T-helper 17 cell (primary cell): ENCODE measurements around the gene PET100. TPM values are rescaled to one million over a fixed set of nuclear protein-coding genes. Genes with fewer than 3 reads are reported as not detected.
"Not testable (repeated sequence)": the region's sequence is repeated elsewhere in the genome, so short reads cannot be mapped to it uniquely, and the experiment has no call there.

Experiments used
- ATAC-seq: fragments of 150-1000 bp; cut with Tn5 transposase; 2 replicates; pipeline ENCODE4 v1.10.0; 2021; ENCODE audit warnings: mild to moderate bottlenecking, moderate library complexity
- DNase-seq, 3 donors: peaks; one replicate each; pipeline versions ENCODE4 v3.0.0 to v3.0.0-alpha.2; 2020 to 2021
- H3K9me3 ChIP-seq: one replicate; pipeline ENCODE4 v1.7.0; 2013; ENCODE audit warnings: low read length, mild to moderate bottlenecking; ENCODE audit not compliant: control insufficient read depth, poor library complexity, severe bottlenecking
- H3K27ac Mint-ChIP-seq: one replicate; pipeline ENCODE4 v1.8.0; 2022; ENCODE audit warnings: mild to moderate bottlenecking, moderate library complexity, mixed read lengths
- H3K27me3 Mint-ChIP-seq: one replicate; pipeline ENCODE4 v1.8.0; 2022; ENCODE audit warnings: mixed read lengths
- H3K36me3 Mint-ChIP-seq: one replicate; pipeline ENCODE4 v1.8.0; 2022; ENCODE audit warnings: low read depth, mixed read lengths
- H3K4me1 Mint-ChIP-seq: one replicate; pipeline ENCODE4 v1.8.0; 2022; ENCODE audit warnings: mild to moderate bottlenecking, mixed read lengths
- H3K4me3 Mint-ChIP-seq: one replicate; pipeline ENCODE4 v1.8.0; 2022; ENCODE audit warnings: mild to moderate bottlenecking, moderate library complexity, mixed read lengths
- total RNA-seq, 4 donors: library from RNA in 2 of 4; stranded (reverse) in 2 of 4; gene quantifications; one replicate each; pipeline ENCODE4 v1.2.3 and lab custom pipeline; 2022 to 2026

Gene PET100
- total RNA-seq, 2 donors from 2014 or later, result 106 to 109 TPM

GRCh38 chr19:7643031-7643415 is 13.4 kb downstream of the PET100 start:
- no peak for DNase-seq
- no peak for ATAC-seq
- no peak overlapping the region for H3K27ac Mint-ChIP-seq

GRCh38 chr19:7643629-7644549 is 14.3 kb downstream of the PET100 start:
- not testable (repeated sequence) for H3K4me3 Mint-ChIP-seq, H3K9me3 ChIP-seq, H3K27me3 Mint-ChIP-seq, DNase-seq
- peaks cover 10% of the 10 kb centered on the region for H3K36me3 Mint-ChIP-seq
- peak overlapping the region; percentile 57 for H3K27ac Mint-ChIP-seq
- ATAC-seq, result peak; percentile 46
- peaks cover 14% of the 10 kb centered on the region for H3K4me1 Mint-ChIP-seq

More at GRCh38 chr19:7643031-7643415, 13.4 kb downstream of the PET100 start:
- Mint-ChIP-seq H3K4me3 (no peak overlapping the region), H3K36me3 (peaks cover 10% of the 10 kb centered on the region), H3K27me3 (no peaks in the 10 kb centered on the region), H3K4me1 (peaks cover 14% of the 10 kb centered on the region)
- no peaks in the 10 kb centered on the region for H3K9me3 ChIP-seq

- no peaks in the 10 kb centered on the region for H3K9me3 ChIP-seq
- peaks cover 10% of the 10 kb centered on the region for H3K36me3 Mint-ChIP-seq
- no peak overlapping the region for H3K27ac Mint-ChIP-seq
- H3K27me3 Mint-ChIP-seq, result no peaks in the 10 kb centered on the region
- no peak for DNase-seq
- H3K4me1 Mint-ChIP-seq, result peaks cover 14% of the 10 kb centered on the region
- H3K4me3 Mint-ChIP-seq, result no peak overlapping the region
- ATAC-seq, result no peak
These were observed 14.9 kb downstream of the PET100 start for GRCh38 chr19:7644550-7644877.

GRCh38 chr19:7645163-7645562 is 15.6 kb downstream of the PET100 start:
- Mint-ChIP-seq H3K36me3 (peaks cover 6% of the 10 kb centered on the region), H3K4me1 (peaks cover 7% of the 10 kb centered on the region), H3K4me3 (no peak overlapping the region), H3K27me3 (no peaks in the 10 kb centered on the region), H3K27ac (no peak overlapping the region)
- DNase-seq, result no peak
- ATAC-seq, result no peak
- H3K9me3 ChIP-seq, result no peaks in the 10 kb centered on the region

GRCh38 chr19:7645656-7646425 is 16.2 kb downstream of the PET100 start:
- no peak overlapping the region for H3K27ac Mint-ChIP-seq
- DNase-seq (no peak), ATAC-seq (no peak)
- no peaks in the 10 kb centered on the region for H3K27me3 Mint-ChIP-seq
- peaks cover 7% of the 10 kb centered on the region for H3K4me1 Mint-ChIP-seq
- no peaks in the 10 kb centered on the region for H3K9me3 ChIP-seq
- no peak overlapping the region for H3K4me3 Mint-ChIP-seq
- H3K36me3 Mint-ChIP-seq, result peaks cover 4% of the 10 kb centered on the region

- H3K27me3 Mint-ChIP-seq, result no peaks in the 10 kb centered on the region
- no peaks in the 10 kb centered on the region for H3K9me3 ChIP-seq
- peaks cover 4% of the 10 kb centered on the region for H3K36me3 Mint-ChIP-seq
- no peak overlapping the region for H3K27ac Mint-ChIP-seq
- DNase-seq, result no peak
- H3K4me1 Mint-ChIP-seq, result peaks cover 7% of the 10 kb centered on the region
- ATAC-seq, result no peak
- H3K4me3 Mint-ChIP-seq, result no peak overlapping the region
These were observed 16.8 kb downstream of the PET100 start for GRCh38 chr19:7646426-7646700.

GRCh38 chr19:7647156-7647555 is 17.6 kb downstream of the PET100 start:
- H3K9me3 ChIP-seq, result no peaks in the 10 kb centered on the region
- ATAC-seq, result no peak
- Mint-ChIP-seq H3K27me3 (no peaks in the 10 kb centered on the region), H3K36me3 (peaks cover 4% of the 10 kb centered on the region), H3K4me1 (peaks cover 7% of the 10 kb centered on the region), H3K4me3 (no peak overlapping the region), H3K27ac (no peak overlapping the region)
- no peak for DNase-seq

GRCh38 chr19:7648265-7649014 is 18.8 kb downstream of the PET100 start:
- H3K27ac Mint-ChIP-seq, result peak overlapping the region; percentile 59
- H3K27me3 Mint-ChIP-seq, result no peaks in the 10 kb centered on the region
- ATAC-seq, result no peak
- DNase-seq, result no peak
- H3K36me3 Mint-ChIP-seq, result peaks cover 4% of the 10 kb centered on the region
- H3K4me3 Mint-ChIP-seq, result no peak overlapping the region
- peaks cover 14% of the 10 kb centered on the region for H3K4me1 Mint-ChIP-seq
- no peaks in the 10 kb centered on the region for H3K9me3 ChIP-seq

GRCh38 chr19:7650148-7650547 is 20.6 kb downstream of the PET100 start:
- peak overlapping the region; percentile 19 for H3K4me3 Mint-ChIP-seq
- no peaks in the 10 kb centered on the region for H3K9me3 ChIP-seq
- no peak for DNase-seq

GRCh38 chr19:7652061-7652641 is 22.6 kb downstream of the PET100 start:
- Mint-ChIP-seq H3K4me3 (peak overlapping the region; percentile 83), H3K27me3 (no peaks in the 10 kb centered on the region), H3K27ac (peak overlapping the region; percentile 96), H3K4me1 (peaks cover 12% of the 10 kb centered on the region), H3K36me3 (no peaks in the 10 kb centered on the region)
- ATAC-seq, result peak; percentile 99
- peak; percentile 84 to 92 (median 85) for DNase-seq
- no peaks in the 10 kb centered on the region for H3K9me3 ChIP-seq

More at GRCh38 chr19:7650148-7650547, 20.6 kb downstream of the PET100 start:
- H3K27me3 Mint-ChIP-seq, result no peaks in the 10 kb centered on the region
- peaks cover 4% of the 10 kb centered on the region for H3K36me3 Mint-ChIP-seq
- no peak overlapping the region for H3K27ac Mint-ChIP-seq
- H3K4me1 Mint-ChIP-seq, result peaks cover 14% of the 10 kb centered on the region
- ATAC-seq, result no peak

GRCh38 chr19:7654401-7654800 is 24.8 kb downstream of the PET100 start:
- no peak overlapping the region for H3K4me3 Mint-ChIP-seq
- H3K9me3 ChIP-seq, result no peaks in the 10 kb centered on the region
- peaks cover 20% of the 10 kb centered on the region for H3K4me1 Mint-ChIP-seq
- peak overlapping the region; percentile 79 for H3K27ac Mint-ChIP-seq
- DNase-seq (no peak), ATAC-seq (no peak)
- no peaks in the 10 kb centered on the region for H3K27me3 Mint-ChIP-seq
- no peaks in the 10 kb centered on the region for H3K36me3 Mint-ChIP-seq

- no peak for ATAC-seq
- no peaks in the 10 kb centered on the region for H3K36me3 Mint-ChIP-seq
- H3K9me3 ChIP-seq, result no peaks in the 10 kb centered on the region
- H3K27ac Mint-ChIP-seq, result peak overlapping the region; percentile 79
- H3K4me1 Mint-ChIP-seq, result peaks cover 20% of the 10 kb centered on the region
- no peaks in the 10 kb centered on the region for H3K27me3 Mint-ChIP-seq
- no peak for DNase-seq
- no peak overlapping the region for H3K4me3 Mint-ChIP-seq
These were observed 26.0 kb downstream of the PET100 start for GRCh38 chr19:7655581-7655980.
